H1 (cell line): Measurements from ENCODE around the gene SH3TC2. TPM values are rescaled to one million over a fixed set of nuclear protein-coding genes. Genes with fewer than 3 reads are reported as not detected.

ENCODE experiments used
- EGR1 ChIP-seq: IDR thresholded peaks from 2 replicates; pipeline ENCODE4 v1.6.1; 2011; ENCODE audit warnings: low read depth, low read length, borderline replicate concordance
- EZH2 ChIP-seq: fragments of 200-600 bp; sonication (generic); IDR thresholded peaks from 2 replicates; pipeline ENCODE4 v1.7.1; 2012; ENCODE audit warnings: low read depth, mild to moderate bottlenecking, moderate library complexity, low read length, inconsistent platforms; ENCODE audit not compliant: severe bottlenecking
- GABPA ChIP-seq: IDR thresholded peaks from 2 replicates; pipeline ENCODE4 v1.6.1; 2011; ENCODE audit warnings: mild to moderate bottlenecking, low read length, moderate library complexity, borderline replicate concordance; ENCODE audit not compliant: insufficient read depth
- GTF2F1 ChIP-seq: IDR thresholded peaks from 2 replicates; pipeline ENCODE4 v1.6.1; 2012; ENCODE audit warnings: low read depth, low read length, improper control_type of control experiment, borderline replicate concordance
- SUZ12 ChIP-seq: fragments of 200-600 bp; sonication (generic); IDR thresholded peaks from 2 replicates; pipeline ENCODE4 v1.6.1; 2012; ENCODE audit warnings: mild to moderate bottlenecking, inconsistent platforms, low read length, moderate library complexity, mixed read lengths
- polyA plus RNA-seq, 7 experiments: library from polyadenylated mRNA; depleted of rRNA in 3 of 7; stranded (reverse) in 5 of 7; unstranded in 2 of 7; fragments of >200 nt in 5 of 7; fragments of 200-250 nt in 2 of 7; gene quantifications; 1 replicate in 5 of 7; 2 replicates in 1 of 7; 4 replicates in 1 of 7; pipeline versions ENCODE4 v1.2.1 to v1.2.3, GENCODE V29; 2011 to 2013; ENCODE audit warnings: missing spikeins in 2 of 7, mixed read lengths in 2 of 7
- total RNA-seq: library from RNA; stranded (reverse); fragmentation: NEBNext Ultra II Directional; extraction: Animal tissue kit (Norgen Biotek cat#: 25700); gene quantifications from 2 replicates; pipeline ENCODE4 v1.2.1, GENCODE V29; 2021

SH3TC2 gene
- total and polyA plus RNA-seq, 2 of the 8 experiments (the other 6 are each of a cell fraction or from before 2014, with no cell fraction given) = 0.11 to 0.80 TPM

- TF ChIP-seq EGR1 (no peak), GTF2F1 (no peak), EZH2 (no peak), GABPA (no peak), SUZ12 (no peak)
- TF ChIP-seq, all 59 proteins: peak for 0
Measured at GRCh38 chr5:148981353-148981752, 81.5 kb downstream of the SH3TC2 start (continued).
